ENCODE measurements around the gene PCF11.

PCF11 gene

DNA sequence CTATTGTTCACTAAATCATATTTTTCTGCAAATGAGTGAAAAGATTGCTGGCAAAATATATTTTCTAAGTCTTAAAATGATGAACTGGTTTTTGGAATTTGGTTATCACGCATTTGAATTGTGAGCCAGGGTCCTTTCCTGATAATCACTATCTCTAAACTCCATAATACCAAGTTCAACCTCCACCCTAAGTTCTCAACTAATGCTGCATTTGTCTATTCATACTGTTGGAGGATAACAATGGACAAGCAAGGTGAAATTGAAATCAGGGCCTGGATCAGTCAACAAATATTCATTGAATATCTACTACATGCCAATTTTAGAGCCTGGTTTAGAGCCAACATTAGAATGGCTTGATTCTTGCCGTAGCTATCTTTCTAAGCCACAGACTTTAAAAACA lies 4.7 kb upstream of the PCF11 start:
- H3K4me1 ChIP-seq (ENCODE audit: control insufficient read depth in 1 of 2, insufficient read depth in 1 of 2, low read depth in 1 of 2, low read length in 1 of 2): peaks cover 11 to 12% of the 10 kb centered on the region in 2 experiments
- peaks cover 8% of the 10 kb centered on the region for H3K27me3 ChIP-seq
- no peaks in the 10 kb centered on the region for H3K36me3 ChIP-seq
- TF ChIP-seq, protein P1, sequence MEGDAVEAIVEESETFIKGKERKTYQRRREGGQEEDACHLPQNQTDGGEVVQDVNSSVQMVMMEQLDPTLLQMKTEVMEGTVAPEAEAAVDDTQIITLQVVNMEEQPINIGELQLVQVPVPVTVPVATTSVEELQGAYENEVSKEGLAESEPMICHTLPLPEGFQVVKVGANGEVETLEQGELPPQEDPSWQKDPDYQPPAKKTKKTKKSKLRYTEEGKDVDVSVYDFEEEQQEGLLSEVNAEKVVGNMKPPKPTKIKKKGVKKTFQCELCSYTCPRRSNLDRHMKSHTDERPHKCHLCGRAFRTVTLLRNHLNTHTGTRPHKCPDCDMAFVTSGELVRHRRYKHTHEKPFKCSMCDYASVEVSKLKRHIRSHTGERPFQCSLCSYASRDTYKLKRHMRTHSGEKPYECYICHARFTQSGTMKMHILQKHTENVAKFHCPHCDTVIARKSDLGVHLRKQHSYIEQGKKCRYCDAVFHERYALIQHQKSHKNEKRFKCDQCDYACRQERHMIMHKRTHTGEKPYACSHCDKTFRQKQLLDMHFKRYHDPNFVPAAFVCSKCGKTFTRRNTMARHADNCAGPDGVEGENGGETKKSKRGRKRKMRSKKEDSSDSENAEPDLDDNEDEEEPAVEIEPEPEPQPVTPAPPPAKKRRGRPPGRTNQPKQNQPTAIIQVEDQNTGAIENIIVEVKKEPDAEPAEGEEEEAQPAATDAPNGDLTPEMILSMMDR (IDR thresholded peaks at IDR 0.05): no peak
- H3K27ac ChIP-seq: no peak overlapping the region
- H3K4me3 ChIP-seq (ENCODE audit: low read depth in 1 of 2, low read length in 1 of 2): no peak overlapping the region
- no peaks in the 10 kb centered on the region for H3K9me3 ChIP-seq

DNA sequence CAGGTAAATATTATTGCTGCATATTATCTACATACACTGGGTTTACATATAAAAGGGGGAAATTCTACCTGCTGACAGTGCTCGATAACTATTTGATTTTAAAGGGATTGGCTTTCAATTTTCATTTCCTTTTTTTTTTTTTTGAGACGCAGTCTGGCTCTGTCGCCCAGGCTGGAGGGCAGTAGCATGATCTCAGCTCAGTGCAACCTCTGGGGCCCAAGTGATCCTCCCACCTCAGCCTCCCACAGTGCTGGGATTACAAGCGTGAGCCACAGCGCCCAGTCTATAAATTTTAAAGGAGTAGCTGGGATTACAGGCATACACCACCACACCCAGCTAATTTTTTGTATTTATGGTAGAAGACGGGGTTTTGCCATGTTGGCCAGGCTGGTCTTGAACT lies 3.2 kb upstream of the PCF11 start:
- no peaks in the 10 kb centered on the region for H3K36me3 ChIP-seq

DNA sequence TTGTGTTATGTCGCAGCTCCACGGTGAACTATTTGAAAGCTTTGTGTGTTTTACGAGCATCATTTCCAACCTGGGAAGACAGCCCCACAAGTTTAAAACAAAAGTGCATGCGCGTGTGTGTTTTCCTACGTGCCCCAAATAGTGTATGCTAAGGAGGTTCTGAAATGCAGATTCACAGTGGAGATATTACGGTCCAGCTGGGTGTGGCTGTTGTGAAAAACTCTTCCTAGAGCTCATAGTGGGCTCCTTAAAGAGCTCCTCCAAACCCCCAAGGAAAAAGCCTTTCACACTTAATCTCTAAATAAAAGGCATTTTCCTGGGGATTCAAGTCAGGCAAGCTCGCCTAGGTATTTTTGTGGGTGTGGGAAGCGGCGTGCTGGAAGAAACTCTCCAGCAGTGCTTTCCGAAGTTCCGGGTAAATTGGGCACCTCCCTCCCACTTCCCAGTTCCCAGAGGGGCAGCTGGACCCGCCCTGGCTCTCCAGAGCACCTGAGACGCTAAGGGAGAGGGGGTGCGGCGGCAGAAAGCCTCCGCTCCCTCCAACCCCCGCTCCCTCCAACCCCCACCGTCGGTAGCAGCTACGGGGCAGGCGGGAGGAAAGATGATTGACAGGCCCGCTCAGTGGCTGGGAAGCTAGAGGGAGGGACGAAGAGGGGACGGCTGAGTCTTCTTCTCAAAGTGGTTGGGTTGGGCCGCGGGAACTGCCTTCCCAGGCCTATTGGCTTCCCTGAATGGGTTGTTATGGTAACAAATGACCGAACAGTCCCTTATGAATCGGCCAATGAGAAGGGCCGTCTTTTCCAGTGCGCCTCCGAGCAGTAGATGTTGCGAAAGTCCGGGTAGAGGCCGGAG lies 561 bp upstream of the PCF11 start:
- Histone ChIP-seq H3K4me1 (ENCODE audit: control insufficient read depth in 1 of 2, insufficient read depth in 1 of 2, low read depth in 1 of 2, low read length in 1 of 2) (peaks cover 47% of the 10 kb centered on the region in 2 experiments), H3K36me3 (peaks cover 7% of the 10 kb centered on the region), H3K27ac (peak overlapping the region; percentile 99), H3K27me3 (no peaks in the 10 kb centered on the region), H3K4me3 (ENCODE audit: low read depth in 1 of 2, low read length in 1 of 2) (peak overlapping the region; percentile 95 to 100), H3K9me3 (no peaks in the 10 kb centered on the region)
- TF ChIP-seq, protein P1 (IDR thresholded peaks at IDR 0.05): peak; percentile 22

More for the DNA sequence above, 3.2 kb upstream of the PCF11 start:
- H3K4me1 ChIP-seq (ENCODE audit: control insufficient read depth in 1 of 2, insufficient read depth in 1 of 2, low read depth in 1 of 2, low read length in 1 of 2): peaks cover 21% of the 10 kb centered on the region in 2 experiments
- H3K27me3 ChIP-seq: peaks cover 2% of the 10 kb centered on the region
- H3K9me3 ChIP-seq: no peaks in the 10 kb centered on the region
- H3K4me3 ChIP-seq (ENCODE audit: low read depth in 1 of 2, low read length in 1 of 2): no peak overlapping the region
- H3K27ac ChIP-seq: no peak overlapping the region
- TF ChIP-seq, protein P1 (IDR thresholded peaks at IDR 0.05): no peak

DNA sequence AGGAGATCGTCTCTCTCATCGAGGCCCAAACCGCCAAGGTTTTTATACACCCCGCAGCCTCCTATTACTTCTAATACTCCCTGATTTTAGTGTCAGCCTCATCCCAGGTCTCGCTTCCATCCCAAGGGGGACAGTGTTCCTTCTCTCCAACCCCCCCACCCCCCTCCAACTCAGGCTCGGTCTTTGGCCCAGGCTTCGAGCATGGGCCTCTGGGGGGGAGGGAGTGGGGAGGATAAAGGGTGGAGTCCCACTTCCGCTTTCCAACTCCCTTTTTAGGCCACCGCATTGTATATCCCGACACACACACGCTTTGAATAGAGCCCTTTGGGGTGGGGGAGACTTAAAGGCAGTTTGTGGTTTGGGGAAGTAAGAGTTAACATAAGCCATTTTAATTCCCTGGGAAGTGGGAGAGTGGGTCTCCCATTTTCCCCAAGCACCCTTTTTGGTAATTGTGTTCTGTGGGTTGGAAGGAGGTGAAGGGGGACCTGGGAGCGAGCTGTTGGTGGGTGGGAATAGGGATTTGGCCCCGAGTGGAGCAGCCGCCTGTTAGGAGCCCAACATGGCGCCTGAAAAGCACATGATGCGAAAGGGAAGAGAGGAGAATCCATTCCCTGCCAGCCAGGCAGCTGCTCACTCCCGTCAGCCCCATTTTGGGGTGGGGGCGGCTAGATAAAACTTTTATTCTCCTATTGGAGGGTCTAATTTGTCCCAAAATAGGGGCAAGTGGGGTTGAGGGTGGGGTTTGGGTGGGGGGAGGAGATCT lies 844 bp downstream of the PCF11 start:
- TF ChIP-seq, protein P1 (IDR thresholded peaks at IDR 0.05): no peak
- Histone ChIP-seq H3K9me3 (no peaks in the 10 kb centered on the region), H3K27ac (peak overlapping the region; percentile 99), H3K27me3 (no peaks in the 10 kb centered on the region), H3K4me3 (ENCODE audit: low read depth in 1 of 2, low read length in 1 of 2) (peak overlapping the region; percentile 95 to 100), H3K4me1 (ENCODE audit: control insufficient read depth in 1 of 2, insufficient read depth in 1 of 2, low read depth in 1 of 2, low read length in 1 of 2) (peaks cover 57 to 61% of the 10 kb centered on the region in 2 experiments), H3K36me3 (peaks cover 7% of the 10 kb centered on the region)

DNA sequence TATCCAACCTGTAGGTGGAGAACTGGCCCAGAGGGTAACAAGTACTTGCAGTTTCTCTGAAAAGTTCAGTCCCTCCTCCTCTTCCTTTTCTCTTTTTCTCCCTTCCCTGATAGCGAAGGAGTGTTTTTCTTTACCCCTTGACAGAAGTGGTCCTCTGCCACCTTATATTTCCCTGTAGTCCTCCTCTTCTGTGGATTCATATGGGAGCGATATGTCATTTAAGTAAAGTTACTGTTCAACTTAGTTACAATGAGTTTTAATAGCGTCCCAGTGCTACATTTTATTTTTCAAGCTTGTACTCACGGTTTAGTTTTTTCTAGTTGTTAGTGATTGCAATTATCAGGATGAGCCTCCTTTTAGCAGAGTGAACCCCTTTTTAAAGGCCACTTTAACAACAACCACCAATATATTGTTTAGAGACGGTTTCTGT lies 1.4 kb downstream of the PCF11 start:
- Histone ChIP-seq H3K36me3 (peaks cover 7% of the 10 kb centered on the region), H3K4me3 (ENCODE audit: low read depth in 1 of 2, low read length in 1 of 2) (peak overlapping the region; percentile 95 to 100), H3K9me3 (no peaks in the 10 kb centered on the region), H3K4me1 (ENCODE audit: control insufficient read depth in 1 of 2, insufficient read depth in 1 of 2, low read depth in 1 of 2, low read length in 1 of 2) (peaks cover 57 to 63% of the 10 kb centered on the region in 2 experiments), H3K27me3 (no peaks in the 10 kb centered on the region), H3K27ac (peak overlapping the region; percentile 99)
- TF ChIP-seq, protein P1 (IDR thresholded peaks at IDR 0.05): no peak
